ENCODE measurements around the gene TMTC1.

DNA sequence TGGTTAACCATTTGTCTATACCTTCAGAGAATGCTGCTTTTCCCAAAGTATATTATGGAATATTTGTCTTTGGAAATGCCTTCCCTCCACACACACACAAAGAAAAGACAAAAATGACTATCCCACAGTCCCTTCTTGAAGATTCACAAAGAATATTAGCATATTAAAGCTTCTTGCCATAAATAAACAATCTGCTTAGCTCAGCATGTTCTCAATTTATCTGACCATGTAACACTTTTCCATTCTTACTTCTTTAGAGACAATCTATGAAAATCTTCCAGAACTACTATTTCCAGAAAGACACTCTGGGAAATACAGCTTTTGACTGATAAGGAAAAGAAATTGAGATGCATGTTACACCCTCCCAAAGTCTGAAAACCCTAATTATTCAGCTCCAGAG, 227.4 kb downstream of the TMTC1 start:
- TF ChIP-seq EP300 (IDR thresholded peaks at IDR 0.05; ENCODE audit: borderline replicate concordance in 1 of 2, low read depth in 2 of 2, low read length in 2 of 2) (no peak), ASH2L (IDR thresholded peaks at IDR 0.05; ENCODE audit: low read length) (no peak), POLR2AphosphoS5 (IDR thresholded peaks at IDR 0.05; ENCODE audit: low read depth, low read length) (no peak), CBX8 (IDR thresholded peaks at IDR 0.05; ENCODE audit: borderline replicate concordance, low read depth, low read length) (no peak), POLR2A (IDR thresholded peaks at IDR 0.05; ENCODE audit: control extremely low read depth in 1 of 2, low read depth in 2 of 2, low read length in 2 of 2) (no peak), CBX5 (IDR thresholded peaks at IDR 0.05; ENCODE audit: low read depth, low read length) (no peak), SRF (IDR thresholded peaks at IDR 0.05; ENCODE audit: low read depth, low read length) (no peak), TBP (IDR thresholded peaks at IDR 0.05; ENCODE audit: low read depth, low read length) (no peak)
- TF ChIP-seq, protein P1, sequence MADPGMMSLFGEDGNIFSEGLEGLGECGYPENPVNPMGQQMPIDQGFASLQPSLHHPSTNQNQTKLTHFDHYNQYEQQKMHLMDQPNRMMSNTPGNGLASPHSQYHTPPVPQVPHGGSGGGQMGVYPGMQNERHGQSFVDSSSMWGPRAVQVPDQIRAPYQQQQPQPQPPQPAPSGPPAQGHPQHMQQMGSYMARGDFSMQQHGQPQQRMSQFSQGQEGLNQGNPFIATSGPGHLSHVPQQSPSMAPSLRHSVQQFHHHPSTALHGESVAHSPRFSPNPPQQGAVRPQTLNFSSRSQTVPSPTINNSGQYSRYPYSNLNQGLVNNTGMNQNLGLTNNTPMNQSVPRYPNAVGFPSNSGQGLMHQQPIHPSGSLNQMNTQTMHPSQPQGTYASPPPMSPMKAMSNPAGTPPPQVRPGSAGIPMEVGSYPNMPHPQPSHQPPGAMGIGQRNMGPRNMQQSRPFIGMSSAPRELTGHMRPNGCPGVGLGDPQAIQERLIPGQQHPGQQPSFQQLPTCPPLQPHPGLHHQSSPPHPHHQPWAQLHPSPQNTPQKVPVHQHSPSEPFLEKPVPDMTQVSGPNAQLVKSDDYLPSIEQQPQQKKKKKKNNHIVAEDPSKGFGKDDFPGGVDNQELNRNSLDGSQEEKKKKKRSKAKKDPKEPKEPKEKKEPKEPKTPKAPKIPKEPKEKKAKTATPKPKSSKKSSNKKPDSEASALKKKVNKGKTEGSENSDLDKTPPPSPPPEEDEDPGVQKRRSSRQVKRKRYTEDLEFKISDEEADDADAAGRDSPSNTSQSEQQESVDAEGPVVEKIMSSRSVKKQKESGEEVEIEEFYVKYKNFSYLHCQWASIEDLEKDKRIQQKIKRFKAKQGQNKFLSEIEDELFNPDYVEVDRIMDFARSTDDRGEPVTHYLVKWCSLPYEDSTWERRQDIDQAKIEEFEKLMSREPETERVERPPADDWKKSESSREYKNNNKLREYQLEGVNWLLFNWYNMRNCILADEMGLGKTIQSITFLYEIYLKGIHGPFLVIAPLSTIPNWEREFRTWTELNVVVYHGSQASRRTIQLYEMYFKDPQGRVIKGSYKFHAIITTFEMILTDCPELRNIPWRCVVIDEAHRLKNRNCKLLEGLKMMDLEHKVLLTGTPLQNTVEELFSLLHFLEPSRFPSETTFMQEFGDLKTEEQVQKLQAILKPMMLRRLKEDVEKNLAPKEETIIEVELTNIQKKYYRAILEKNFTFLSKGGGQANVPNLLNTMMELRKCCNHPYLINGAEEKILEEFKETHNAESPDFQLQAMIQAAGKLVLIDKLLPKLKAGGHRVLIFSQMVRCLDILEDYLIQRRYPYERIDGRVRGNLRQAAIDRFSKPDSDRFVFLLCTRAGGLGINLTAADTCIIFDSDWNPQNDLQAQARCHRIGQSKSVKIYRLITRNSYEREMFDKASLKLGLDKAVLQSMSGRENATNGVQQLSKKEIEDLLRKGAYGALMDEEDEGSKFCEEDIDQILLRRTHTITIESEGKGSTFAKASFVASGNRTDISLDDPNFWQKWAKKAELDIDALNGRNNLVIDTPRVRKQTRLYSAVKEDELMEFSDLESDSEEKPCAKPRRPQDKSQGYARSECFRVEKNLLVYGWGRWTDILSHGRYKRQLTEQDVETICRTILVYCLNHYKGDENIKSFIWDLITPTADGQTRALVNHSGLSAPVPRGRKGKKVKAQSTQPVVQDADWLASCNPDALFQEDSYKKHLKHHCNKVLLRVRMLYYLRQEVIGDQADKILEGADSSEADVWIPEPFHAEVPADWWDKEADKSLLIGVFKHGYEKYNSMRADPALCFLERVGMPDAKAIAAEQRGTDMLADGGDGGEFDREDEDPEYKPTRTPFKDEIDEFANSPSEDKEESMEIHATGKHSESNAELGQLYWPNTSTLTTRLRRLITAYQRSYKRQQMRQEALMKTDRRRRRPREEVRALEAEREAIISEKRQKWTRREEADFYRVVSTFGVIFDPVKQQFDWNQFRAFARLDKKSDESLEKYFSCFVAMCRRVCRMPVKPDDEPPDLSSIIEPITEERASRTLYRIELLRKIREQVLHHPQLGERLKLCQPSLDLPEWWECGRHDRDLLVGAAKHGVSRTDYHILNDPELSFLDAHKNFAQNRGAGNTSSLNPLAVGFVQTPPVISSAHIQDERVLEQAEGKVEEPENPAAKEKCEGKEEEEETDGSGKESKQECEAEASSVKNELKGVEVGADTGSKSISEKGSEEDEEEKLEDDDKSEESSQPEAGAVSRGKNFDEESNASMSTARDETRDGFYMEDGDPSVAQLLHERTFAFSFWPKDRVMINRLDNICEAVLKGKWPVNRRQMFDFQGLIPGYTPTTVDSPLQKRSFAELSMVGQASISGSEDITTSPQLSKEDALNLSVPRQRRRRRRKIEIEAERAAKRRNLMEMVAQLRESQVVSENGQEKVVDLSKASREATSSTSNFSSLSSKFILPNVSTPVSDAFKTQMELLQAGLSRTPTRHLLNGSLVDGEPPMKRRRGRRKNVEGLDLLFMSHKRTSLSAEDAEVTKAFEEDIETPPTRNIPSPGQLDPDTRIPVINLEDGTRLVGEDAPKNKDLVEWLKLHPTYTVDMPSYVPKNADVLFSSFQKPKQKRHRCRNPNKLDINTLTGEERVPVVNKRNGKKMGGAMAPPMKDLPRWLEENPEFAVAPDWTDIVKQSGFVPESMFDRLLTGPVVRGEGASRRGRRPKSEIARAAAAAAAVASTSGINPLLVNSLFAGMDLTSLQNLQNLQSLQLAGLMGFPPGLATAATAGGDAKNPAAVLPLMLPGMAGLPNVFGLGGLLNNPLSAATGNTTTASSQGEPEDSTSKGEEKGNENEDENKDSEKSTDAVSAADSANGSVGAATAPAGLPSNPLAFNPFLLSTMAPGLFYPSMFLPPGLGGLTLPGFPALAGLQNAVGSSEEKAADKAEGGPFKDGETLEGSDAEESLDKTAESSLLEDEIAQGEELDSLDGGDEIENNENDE (IDR thresholded peaks at IDR 0.05; ENCODE audit: insufficient replicate concordance, low read length) = no peak
- TF ChIP-seq, protein P2, sequence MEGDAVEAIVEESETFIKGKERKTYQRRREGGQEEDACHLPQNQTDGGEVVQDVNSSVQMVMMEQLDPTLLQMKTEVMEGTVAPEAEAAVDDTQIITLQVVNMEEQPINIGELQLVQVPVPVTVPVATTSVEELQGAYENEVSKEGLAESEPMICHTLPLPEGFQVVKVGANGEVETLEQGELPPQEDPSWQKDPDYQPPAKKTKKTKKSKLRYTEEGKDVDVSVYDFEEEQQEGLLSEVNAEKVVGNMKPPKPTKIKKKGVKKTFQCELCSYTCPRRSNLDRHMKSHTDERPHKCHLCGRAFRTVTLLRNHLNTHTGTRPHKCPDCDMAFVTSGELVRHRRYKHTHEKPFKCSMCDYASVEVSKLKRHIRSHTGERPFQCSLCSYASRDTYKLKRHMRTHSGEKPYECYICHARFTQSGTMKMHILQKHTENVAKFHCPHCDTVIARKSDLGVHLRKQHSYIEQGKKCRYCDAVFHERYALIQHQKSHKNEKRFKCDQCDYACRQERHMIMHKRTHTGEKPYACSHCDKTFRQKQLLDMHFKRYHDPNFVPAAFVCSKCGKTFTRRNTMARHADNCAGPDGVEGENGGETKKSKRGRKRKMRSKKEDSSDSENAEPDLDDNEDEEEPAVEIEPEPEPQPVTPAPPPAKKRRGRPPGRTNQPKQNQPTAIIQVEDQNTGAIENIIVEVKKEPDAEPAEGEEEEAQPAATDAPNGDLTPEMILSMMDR (IDR thresholded peaks at IDR 0.05; ENCODE audit: control extremely low read depth in 1 of 3, insufficient read depth in 1 of 3, low read depth in 1 of 3, low read length in 3 of 3) = no peak
